ENCODE data around the gene NT5DC3.

DNA sequence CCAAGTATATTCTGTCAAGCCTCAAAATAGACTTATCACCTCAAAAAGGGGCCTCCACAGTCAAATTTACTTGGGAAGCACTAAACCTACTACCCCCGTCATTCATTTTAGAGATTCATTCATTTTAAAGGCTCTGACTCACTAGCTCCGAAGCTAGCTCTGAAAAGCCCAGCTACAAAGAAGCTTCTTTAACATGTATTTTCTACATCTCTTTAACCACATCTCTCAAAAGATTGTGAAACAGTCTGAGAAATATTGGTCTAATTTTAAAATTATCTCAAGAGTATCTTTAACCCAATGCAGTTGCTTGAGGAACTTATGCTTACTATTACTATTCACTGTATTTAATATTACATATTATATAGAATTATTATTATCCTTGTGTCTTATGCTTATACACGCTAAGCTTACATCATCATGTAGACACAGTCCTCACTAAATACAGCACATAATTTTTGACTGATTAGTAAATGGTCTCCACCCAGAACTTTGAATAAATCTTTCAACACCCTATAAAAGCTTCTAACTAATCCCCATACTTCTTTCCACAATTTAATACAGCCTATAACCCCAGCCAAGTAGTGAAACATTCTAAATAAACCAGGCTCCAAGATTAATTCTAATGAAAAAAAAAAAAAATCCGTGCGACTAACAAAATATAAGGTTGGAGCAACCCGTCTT is 7.8 kb downstream of the NT5DC3 start:
- TF ChIP-seq, protein P1, sequence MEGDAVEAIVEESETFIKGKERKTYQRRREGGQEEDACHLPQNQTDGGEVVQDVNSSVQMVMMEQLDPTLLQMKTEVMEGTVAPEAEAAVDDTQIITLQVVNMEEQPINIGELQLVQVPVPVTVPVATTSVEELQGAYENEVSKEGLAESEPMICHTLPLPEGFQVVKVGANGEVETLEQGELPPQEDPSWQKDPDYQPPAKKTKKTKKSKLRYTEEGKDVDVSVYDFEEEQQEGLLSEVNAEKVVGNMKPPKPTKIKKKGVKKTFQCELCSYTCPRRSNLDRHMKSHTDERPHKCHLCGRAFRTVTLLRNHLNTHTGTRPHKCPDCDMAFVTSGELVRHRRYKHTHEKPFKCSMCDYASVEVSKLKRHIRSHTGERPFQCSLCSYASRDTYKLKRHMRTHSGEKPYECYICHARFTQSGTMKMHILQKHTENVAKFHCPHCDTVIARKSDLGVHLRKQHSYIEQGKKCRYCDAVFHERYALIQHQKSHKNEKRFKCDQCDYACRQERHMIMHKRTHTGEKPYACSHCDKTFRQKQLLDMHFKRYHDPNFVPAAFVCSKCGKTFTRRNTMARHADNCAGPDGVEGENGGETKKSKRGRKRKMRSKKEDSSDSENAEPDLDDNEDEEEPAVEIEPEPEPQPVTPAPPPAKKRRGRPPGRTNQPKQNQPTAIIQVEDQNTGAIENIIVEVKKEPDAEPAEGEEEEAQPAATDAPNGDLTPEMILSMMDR (conservative IDR thresholded peaks at IDR 0.05; ENCODE audit: low read depth, low read length): no peak
- TF ChIP-seq EZH2 (IDR thresholded peaks at IDR 0.05; ENCODE audit: borderline replicate concordance, low read depth, low read length, poor library complexity, severe bottlenecking): no peak

Data from A673 (cell line).